GM23338 (cell line): Measurements from ENCODE around the gene NCKAP5.

Experiments
- CREB1 ChIP-seq: fragments of 250-450 bp; sonication (Bioruptor Pico); IDR thresholded peaks from 2 replicates; pipeline ENCODE4 v1.5.0; 2020; ENCODE audit warnings: low read depth, mild to moderate bottlenecking, moderate library complexity
- CTCF ChIP-seq, 2 experiments: fragments of 200-600 bp in 1 of 2; sonication (generic) in 1 of 2; conservative IDR thresholded peaks; 2 replicates each; pipeline versions ENCODE4 v1.5.1 to v1.6.1; 2016 to 2017; ENCODE audit warnings: antibody characterized with exemption in 2 of 2, low read depth in 2 of 2, mild to moderate bottlenecking in 2 of 2, moderate library complexity in 1 of 2
- ETS1 ChIP-seq: IDR thresholded peaks from 2 replicates; pipeline ENCODE4 v1.6.1; 2016; ENCODE audit warnings: antibody characterized with exemption
- EZH2 ChIP-seq: fragments of 200-600 bp; sonication (generic); IDR thresholded peaks from one replicate; pipeline ENCODE4 v1.8.0; 2017; ENCODE audit warnings: antibody characterized with exemption, mild to moderate bottlenecking, low read depth; ENCODE audit not compliant: unreplicated experiment
- EZH2phosphoT487 ChIP-seq: fragments of 200-600 bp; sonication (generic); IDR thresholded peaks from one replicate; pipeline ENCODE4 v1.8.1; 2018; ENCODE audit warnings: antibody characterized with exemption; ENCODE audit not compliant: unreplicated experiment
- JUNB ChIP-seq: IDR thresholded peaks from one replicate; pipeline ENCODE4 v1.6.1; 2016; ENCODE audit warnings: antibody characterized with exemption; ENCODE audit not compliant: unreplicated experiment
- NANOG ChIP-seq: IDR thresholded peaks from 2 replicates; pipeline ENCODE4 v1.6.1; 2016; ENCODE audit warnings: antibody characterized with exemption, borderline replicate concordance
- POLR2AphosphoS5 ChIP-seq: IDR thresholded peaks from 2 replicates; pipeline ENCODE4 v1.6.1; 2016; ENCODE audit warnings: antibody characterized with exemption, low read depth
- REST ChIP-seq: IDR thresholded peaks from one replicate; pipeline ENCODE4 v1.6.1; 2018; ENCODE audit warnings: antibody characterized with exemption; ENCODE audit not compliant: unreplicated experiment
- STAT1 ChIP-seq: IDR thresholded peaks from one replicate; pipeline ENCODE4 v1.6.1; 2016; ENCODE audit warnings: antibody characterized with exemption; ENCODE audit not compliant: unreplicated experiment
- ZNF114 ChIP-seq: fragments of 250-450 bp; sonication (Bioruptor Pico); IDR thresholded peaks from 2 replicates; pipeline ENCODE4 v1.5.0; 2020; ENCODE audit warnings: mild to moderate bottlenecking, moderate library complexity
- ZNF331 ChIP-seq: fragments of 250-450 bp; sonication (Bioruptor Pico); IDR thresholded peaks from 2 replicates; pipeline ENCODE4 v1.5.0; 2020; ENCODE audit warnings: low read depth, mild to moderate bottlenecking, moderate library complexity
- ZNF462 ChIP-seq: fragments of 250-450 bp; sonication (Bioruptor Pico); IDR thresholded peaks from 2 replicates; pipeline ENCODE4 v1.5.0; 2020; ENCODE audit warnings: mild to moderate bottlenecking, moderate library complexity

- TF ChIP-seq CTCF (conservative IDR thresholded peaks at IDR 0.05; ENCODE audit: low read depth in 2 of 2) (no peak), POLR2AphosphoS5 (no peak), EZH2 (no peak), EZH2phosphoT487 (no peak), REST (no peak), NANOG (no peak), CREB1 (CRISPR knock-in tag) (no peak), ZNF331 (CRISPR knock-in tag) (no peak), ETS1 (no peak), STAT1 (no peak), JUNB (no peak), ZNF462 (CRISPR knock-in tag) (no peak), ZNF114 (CRISPR knock-in tag) (no peak)
Observed at GRCh38 chr2:132969371-132969985, 598.8 kb downstream of the NCKAP5 start.
